SJCRH30 (cell line): ENCODE data around the gene SEPTIN5. TPM values are rescaled to one million over a fixed set of nuclear protein-coding genes. Genes with fewer than 3 reads are reported as not detected.

ENCODE experiments used
- DNase-seq, 2 experiments: peaks; one replicate each; pipeline ENCODE4 v3.0.0-alpha.2; 2015 to 2020
- H3K27ac ChIP-seq: fragments of 250-450 bp; sonication (Bioruptor Pico); 2 replicates; pipeline ENCODE4 v1.5.1; 2020; ENCODE audit warnings: mild to moderate bottlenecking, moderate library complexity
- H3K27me3 ChIP-seq: fragments of 250-450 bp; sonication (Bioruptor Pico); 2 replicates; pipeline ENCODE4 v1.5.1; 2020; ENCODE audit warnings: mild to moderate bottlenecking, moderate library complexity
- H3K36me3 ChIP-seq: fragments of 250-450 bp; sonication (Bioruptor Pico); 2 replicates; pipeline ENCODE4 v1.5.1; 2020; ENCODE audit warnings: mild to moderate bottlenecking, moderate library complexity
- H3K4me1 ChIP-seq: fragments of 250-450 bp; sonication (Bioruptor Pico); 2 replicates; pipeline ENCODE4 v1.5.1; 2020; ENCODE audit warnings: mild to moderate bottlenecking, moderate library complexity
- H3K4me3 ChIP-seq: fragments of 250-450 bp; sonication (Bioruptor Pico); 2 replicates; pipeline ENCODE4 v1.5.1; 2020; ENCODE audit warnings: mild to moderate bottlenecking, moderate library complexity
- H3K9me3 ChIP-seq: fragments of 250-450 bp; sonication (Bioruptor Pico); replicated peaks from 2 replicates; pipeline ENCODE4 v1.5.1; 2020; ENCODE audit warnings: mild to moderate bottlenecking, moderate library complexity
- total RNA-seq: library from RNA; depleted of rRNA; stranded (reverse); fragments of >200 nt; shearing (Covaris generic); gene quantifications from 2 replicates; pipeline ENCODE4 v1.2.3, GENCODE V29; 2014

Gene SEPTIN5
- total RNA-seq, 1 experiment from 2014 or later: 11.9 TPM

GRCh38 chr22:19718456-19719049 lies 4.2 kb downstream of the SEPTIN5 start:
- Histone ChIP-seq H3K4me3 (peak overlapping the region; percentile 69), H3K27me3 (peaks cover 3% of the 10 kb centered on the region; the same call in 1 of the 2 replicates), H3K9me3 (no peaks in the 10 kb centered on the region), H3K27ac (peak overlapping the region; percentile 30; the same call in 1 of the 2 replicates), H3K4me1 (0 out of 2 replicates have a peak, but pooled peaks cover 3% of the 10 kb centered on the region), H3K36me3 (peaks cover 5% of the 10 kb centered on the region; the same call in 1 of the 2 replicates)
- DNase-seq: no peak

DNA sequence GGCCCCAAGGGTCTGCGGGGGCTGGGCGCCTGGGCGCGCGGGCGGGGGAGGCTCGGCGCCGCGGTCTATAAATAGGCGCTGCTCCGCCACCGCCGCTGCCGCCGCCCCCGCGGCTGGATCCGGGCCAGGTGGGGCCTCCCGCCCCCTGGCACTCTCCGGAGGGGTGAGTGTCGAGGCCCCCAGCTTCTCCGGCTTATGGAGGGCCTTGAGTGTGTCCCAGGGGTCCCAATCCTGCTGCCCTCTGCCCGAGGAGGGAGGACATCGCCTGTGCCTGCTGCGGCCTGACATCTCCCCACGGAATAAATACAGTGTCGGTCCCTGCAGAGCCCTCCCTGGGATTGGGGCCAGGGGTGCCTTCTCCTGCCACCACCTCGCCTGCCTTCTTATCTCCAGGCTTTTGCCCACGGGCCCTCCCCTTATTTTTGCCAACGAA lies 4.8 kb downstream of the SEPTIN5 start:
- no peak for DNase-seq
- H3K4me1 ChIP-seq: 0 out of 2 replicates have a peak, but pooled peaks cover 3% of the 10 kb centered on the region
- H3K4me3 ChIP-seq: peak overlapping the region; percentile 69
- H3K9me3 ChIP-seq: no peaks in the 10 kb centered on the region
- peaks cover 5% of the 10 kb centered on the region; the same call in 1 of the 2 replicates for H3K36me3 ChIP-seq
- H3K27me3 ChIP-seq: peaks cover 3% of the 10 kb centered on the region; the same call in 1 of the 2 replicates
- peak overlapping the region; percentile 30; the same call in 1 of the 2 replicates for H3K27ac ChIP-seq

DNA sequence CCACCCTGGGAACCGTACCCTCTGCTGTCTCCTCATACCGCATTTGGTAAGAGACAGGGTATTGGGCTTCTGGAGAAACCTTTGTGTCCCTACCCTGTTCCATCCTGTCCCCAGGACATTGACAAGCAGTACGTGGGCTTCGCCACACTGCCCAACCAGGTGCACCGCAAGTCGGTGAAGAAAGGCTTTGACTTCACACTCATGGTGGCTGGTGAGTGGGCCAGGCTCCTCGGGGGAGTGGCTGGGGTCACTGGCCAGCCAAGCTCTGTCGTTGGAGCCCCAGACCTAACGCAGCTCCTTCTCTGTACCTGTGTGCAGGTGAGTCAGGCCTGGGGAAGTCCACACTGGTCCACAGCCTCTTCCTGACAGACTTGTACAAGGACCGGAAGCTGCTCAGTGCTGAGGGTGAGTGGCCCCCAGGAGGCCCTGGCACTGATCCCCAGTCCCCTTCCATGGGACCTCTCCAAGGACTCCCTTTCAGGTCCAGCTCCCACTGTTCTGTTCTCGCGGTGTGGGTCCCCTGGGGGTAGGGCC lies 5.3 kb downstream of the SEPTIN5 start:
- H3K4me1 ChIP-seq: 0 out of 2 replicates have a peak, but pooled peaks cover 3% of the 10 kb centered on the region
- no peak for DNase-seq
- H3K36me3 ChIP-seq: peaks cover 5% of the 10 kb centered on the region; the same call in 1 of the 2 replicates
- no peaks in the 10 kb centered on the region for H3K9me3 ChIP-seq
- H3K4me3 ChIP-seq: peak overlapping the region; percentile 69; the same call in 1 of the 2 replicates
- no peak overlapping the region for H3K27ac ChIP-seq
- peaks cover 3% of the 10 kb centered on the region; the same call in 1 of the 2 replicates for H3K27me3 ChIP-seq

DNA sequence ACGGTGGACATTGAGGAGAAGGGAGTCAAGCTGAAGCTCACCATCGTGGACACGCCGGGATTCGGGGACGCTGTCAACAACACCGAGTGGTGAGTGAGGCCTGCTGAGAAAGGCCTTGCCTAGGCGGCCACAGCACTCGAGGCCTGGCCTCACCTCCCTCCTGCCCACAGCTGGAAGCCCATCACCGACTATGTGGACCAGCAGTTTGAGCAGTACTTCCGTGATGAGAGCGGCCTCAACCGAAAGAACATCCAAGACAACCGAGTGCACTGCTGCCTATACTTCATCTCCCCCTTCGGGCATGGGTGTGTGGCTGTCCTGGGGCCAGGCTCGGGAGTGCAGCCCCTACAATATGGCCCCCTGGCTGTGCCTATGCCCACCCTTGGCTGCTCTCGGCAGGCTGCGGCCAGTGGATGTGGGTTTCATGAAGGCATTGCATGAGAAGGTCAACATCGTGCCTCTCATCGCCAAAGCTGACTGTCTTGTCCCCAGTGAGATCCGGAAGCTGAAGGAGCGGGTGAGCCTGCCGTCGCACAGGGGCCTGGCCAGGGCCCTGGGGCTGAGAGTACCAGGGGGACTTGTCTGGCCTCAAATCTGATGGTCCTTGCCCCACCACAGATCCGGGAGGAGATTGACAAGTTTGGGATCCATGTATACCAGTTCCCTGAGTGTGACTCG lies 6.0 kb downstream of the SEPTIN5 start:
- Histone ChIP-seq H3K4me1 (0 out of 2 replicates have a peak, but pooled peaks cover 3% of the 10 kb centered on the region), H3K27me3 (no peaks in the 10 kb centered on the region), H3K9me3 (no peaks in the 10 kb centered on the region), H3K4me3 (no peak overlapping the region), H3K27ac (no peak overlapping the region), H3K36me3 (peaks cover 5% of the 10 kb centered on the region; the same call in 1 of the 2 replicates)
- DNase-seq: no peak

GRCh38 chr22:19720999-19721329 lies 6.7 kb downstream of the SEPTIN5 start:
- Histone ChIP-seq H3K27me3 (no peaks in the 10 kb centered on the region), H3K9me3 (no peaks in the 10 kb centered on the region), H3K4me1 (0 out of 2 replicates have a peak, but pooled peaks cover 3% of the 10 kb centered on the region), H3K27ac (no peak overlapping the region), H3K36me3 (peaks cover 5% of the 10 kb centered on the region; the same call in 1 of the 2 replicates), H3K4me3 (no peak overlapping the region)
- no peak for DNase-seq

- H3K36me3 ChIP-seq: peaks cover 5% of the 10 kb centered on the region; the same call in 1 of the 2 replicates
- H3K4me3 ChIP-seq: no peak overlapping the region
- no peaks in the 10 kb centered on the region for H3K9me3 ChIP-seq
- H3K27me3 ChIP-seq: no peaks in the 10 kb centered on the region
- no peak for DNase-seq
- H3K4me1 ChIP-seq: 0 out of 2 replicates have a peak, but pooled peaks cover 3% of the 10 kb centered on the region
- no peak overlapping the region for H3K27ac ChIP-seq
These were observed 7.3 kb downstream of the SEPTIN5 start for GRCh38 chr22:19721330-19722177.

DNA sequence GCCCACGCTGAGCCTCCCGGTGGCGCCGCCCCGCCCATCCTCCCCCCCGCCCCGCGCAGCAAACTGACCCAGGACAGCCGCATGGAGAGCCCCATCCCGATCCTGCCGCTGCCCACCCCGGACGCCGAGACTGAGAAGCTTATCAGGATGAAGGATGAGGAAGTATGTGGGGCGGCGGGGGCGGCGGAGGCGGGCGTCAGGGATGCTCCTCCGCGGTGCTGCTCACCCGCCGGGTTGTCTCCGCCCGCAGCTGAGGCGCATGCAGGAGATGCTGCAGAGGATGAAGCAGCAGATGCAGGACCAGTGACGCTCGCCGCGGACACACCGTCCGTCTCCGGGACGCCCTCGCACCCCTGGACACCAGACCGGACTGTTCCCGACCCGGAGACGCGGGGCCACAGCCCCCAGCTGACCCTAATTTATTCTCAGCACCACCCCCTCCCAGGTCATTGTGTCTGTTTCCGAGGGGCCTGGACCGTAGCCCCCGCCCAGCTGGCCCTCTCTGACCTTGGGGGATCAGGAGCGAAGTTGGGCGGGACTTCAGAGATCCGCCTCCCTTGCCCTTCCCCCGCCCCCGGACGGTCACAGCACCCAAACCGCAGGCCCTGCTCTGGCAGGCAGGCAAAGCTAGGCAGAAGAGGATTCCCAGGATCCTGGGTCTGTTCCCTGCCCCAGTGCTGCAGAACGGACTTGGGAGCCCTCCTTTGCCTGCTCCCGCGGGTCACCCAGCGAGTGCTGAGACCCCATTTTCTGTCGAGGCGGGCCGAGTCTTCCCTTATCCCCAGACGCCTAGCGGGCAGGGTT lies 8.1 kb downstream of the SEPTIN5 start:
- Histone ChIP-seq H3K36me3 (peaks cover 5% of the 10 kb centered on the region; the same call in 1 of the 2 replicates), H3K27ac (no peak overlapping the region), H3K27me3 (no peaks in the 10 kb centered on the region), H3K4me1 (0 out of 2 replicates have a peak, but pooled peaks cover 3% of the 10 kb centered on the region), H3K9me3 (no peaks in the 10 kb centered on the region), H3K4me3 (no peak overlapping the region)
- no peak for DNase-seq

- Histone ChIP-seq H3K4me1 (no peaks in the 10 kb centered on the region), H3K9me3 (no peaks in the 10 kb centered on the region), H3K4me3 (no peak overlapping the region), H3K27me3 (no peaks in the 10 kb centered on the region), H3K36me3 (peaks cover 5% of the 10 kb centered on the region; the same call in 1 of the 2 replicates), H3K27ac (no peak overlapping the region)
- no peak for DNase-seq
These were observed 8.6 kb downstream of the SEPTIN5 start for GRCh38 chr22:19722982-19723231.

DNA sequence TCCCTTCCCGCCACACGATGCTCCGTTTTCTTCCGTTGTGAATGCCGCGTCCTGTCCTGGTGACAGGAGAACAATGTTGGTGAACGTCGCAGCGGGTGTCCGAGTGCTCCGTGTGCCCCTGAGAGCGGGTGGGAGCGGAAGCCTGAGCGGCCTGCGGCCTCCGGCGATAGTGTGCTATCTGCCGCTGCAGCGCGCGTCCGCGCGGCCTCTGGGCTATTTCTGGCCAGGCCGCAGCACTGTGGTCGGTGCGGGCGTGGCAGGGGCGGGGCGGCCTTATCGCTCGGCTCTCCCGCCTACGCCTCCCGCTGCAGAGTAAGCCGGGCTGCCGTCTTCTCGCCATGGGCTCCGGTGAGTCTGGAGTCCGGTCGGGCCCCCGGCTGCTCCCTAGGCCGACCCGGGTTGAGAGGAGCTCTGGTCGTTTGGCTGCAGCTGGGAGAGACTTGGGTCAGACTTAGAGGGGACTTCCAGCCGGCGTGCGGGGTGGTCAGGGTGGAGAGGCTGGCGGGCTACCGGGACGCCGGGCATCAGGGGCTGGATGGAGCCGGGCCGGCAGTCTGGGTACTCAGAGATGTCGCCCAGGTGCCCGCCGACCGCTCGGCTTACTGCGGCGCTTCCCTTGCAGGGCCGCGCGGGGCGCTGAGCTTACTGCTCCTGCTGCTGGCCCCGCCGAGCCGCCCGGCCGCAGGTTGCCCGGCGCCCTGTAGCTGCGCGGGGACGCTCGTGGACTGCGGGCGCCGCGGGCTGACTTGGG lies 9.1 kb downstream of the SEPTIN5 start, which contains the start of gene GP1BB:
Gene GP1BB (plus strand): TSS at position 308 of the 751 bp plus-strand sequence. CDS start 31 bp downstream, at position 339.
- Histone ChIP-seq H3K27ac (no peak within 1 kb of the TSS), H3K36me3 (peaks cover 5% of the 10 kb centered on the region; the same call in 1 of the 2 replicates), H3K9me3 (no peaks in the 10 kb centered on the region), H3K4me1 (peaks cover 1% of the 10 kb centered on the region), H3K27me3 (no peaks in the 10 kb centered on the region), H3K4me3 (no peak within 1 kb of the TSS)
- no peak for DNase-seq

GRCh38 chr22:19723983-19724827 lies 9.9 kb downstream of the SEPTIN5 start:
- Histone ChIP-seq H3K27me3 (no peaks in the 10 kb centered on the region), H3K27ac (no peak overlapping the region), H3K9me3 (no peaks in the 10 kb centered on the region), H3K4me1 (peaks cover 9% of the 10 kb centered on the region), H3K4me3 (no peak overlapping the region), H3K36me3 (peaks cover 5% of the 10 kb centered on the region; the same call in 1 of the 2 replicates)
- DNase-seq: no peak

DNA sequence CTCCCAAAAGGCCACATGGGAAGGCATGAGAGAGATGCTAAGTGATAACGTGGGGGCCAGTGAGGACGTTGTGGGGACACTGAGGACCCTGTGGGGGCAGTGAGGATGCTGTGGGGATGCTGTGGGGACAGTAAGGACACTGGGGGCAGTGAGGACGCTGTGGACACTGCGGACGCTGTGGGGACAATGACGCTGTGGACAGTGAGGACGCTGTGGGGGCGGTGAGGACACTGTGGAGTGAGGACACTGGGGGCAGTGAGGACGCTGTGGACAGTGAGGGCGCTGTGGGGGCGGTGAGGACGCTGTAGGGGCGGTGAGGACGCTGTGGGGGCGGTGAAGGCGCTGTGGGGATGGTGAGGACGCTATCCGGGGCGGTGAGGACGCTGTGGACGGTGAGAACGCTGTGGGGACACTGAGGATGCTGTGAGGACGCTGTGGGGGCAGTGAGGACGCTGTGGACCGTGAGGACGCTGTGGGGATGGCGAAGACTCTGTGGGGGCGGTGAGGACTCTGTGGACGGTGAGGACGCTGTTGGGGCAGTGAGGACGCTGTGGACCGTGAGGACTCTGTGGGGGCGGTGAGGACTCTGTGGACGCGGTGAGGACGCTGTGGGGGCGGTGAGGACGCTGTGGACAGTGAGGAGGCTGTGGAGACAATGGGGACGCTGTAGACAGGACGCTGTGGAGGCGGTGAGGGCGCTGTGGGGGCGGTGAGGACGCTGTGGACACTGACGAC lies 10.8 kb downstream of the SEPTIN5 start:
- no peak overlapping the region for H3K4me3 ChIP-seq
- no peaks in the 10 kb centered on the region for H3K27me3 ChIP-seq
- no peak for DNase-seq
- H3K4me1 ChIP-seq: peaks cover 16% of the 10 kb centered on the region
- no peaks in the 10 kb centered on the region for H3K9me3 ChIP-seq
- no peak overlapping the region for H3K27ac ChIP-seq
- H3K36me3 ChIP-seq: peaks cover 5% of the 10 kb centered on the region; the same call in 1 of the 2 replicates
